KG1 (cell line): ENCODE results near the gene PDE8A.
"Not testable (repeated sequence)": the region's sequence is repeated elsewhere in the genome, so short reads cannot be mapped to it uniquely, and the experiment has no call there.

Experiments
- DNase-seq: peaks from one replicate; lab custom pipeline; 2025; lab: John Stamatoyannopoulos, UW

The PDE8A gene

DNA sequence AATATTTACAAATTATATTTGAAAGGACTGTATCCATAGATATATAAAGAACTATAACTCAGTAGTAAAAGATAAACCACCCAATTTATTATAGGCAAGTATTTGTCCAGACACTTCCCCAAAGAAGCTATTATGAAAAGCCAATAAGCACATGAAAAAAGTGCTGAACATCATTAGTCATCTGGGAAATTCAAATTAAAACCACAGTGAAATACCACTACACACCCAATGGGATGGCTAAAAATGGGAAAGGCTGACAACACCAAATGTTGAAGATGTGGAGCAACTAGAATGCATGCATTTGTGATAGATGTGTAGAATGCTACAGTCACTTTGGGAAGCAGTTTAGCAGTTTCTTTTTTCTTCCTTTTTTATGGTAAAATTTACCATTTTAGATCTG lies 147.0 kb downstream of the PDE8A start:
- DNase-seq = no peak

DNA sequence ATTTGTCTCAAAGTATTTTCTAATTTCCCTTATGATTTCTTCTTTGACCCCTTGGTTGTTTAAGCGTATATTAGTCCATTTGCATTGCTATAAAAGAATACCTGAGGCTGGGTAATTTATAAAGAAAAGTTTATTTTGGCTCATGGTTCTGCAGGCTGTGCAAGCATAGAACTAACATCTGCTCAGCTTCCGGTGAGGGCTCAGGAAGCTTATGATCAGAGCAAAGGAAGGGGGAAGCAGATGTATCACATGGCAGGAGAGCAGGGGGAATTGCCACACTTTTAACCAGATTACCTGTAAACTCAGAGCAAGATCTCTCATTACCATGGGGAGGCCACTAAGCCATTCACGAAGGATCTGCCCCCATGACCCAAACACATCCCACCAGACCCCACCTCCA lies 148.2 kb downstream of the PDE8A start:
- no peak for DNase-seq

DNA sequence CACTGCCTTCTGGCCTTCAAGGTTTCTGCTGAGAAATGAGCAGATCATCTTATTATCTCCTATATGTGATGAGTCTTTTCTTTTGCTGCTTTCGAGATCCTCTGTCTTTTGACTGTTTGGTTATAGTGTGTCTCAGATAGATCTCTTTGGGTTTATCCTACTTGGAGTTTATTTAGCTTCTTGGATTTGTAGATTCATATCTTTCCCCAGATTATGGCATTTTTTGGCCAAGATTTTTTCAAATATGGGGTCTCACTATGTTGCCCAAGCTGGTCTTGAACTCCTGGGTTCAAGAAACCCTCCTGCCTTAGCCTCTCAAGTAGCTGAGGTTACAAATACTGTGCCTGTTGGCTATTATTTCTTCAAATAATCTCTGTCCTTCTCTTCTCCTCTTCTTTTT lies 150.3 kb downstream of the PDE8A start:
- no peak for DNase-seq

DNA sequence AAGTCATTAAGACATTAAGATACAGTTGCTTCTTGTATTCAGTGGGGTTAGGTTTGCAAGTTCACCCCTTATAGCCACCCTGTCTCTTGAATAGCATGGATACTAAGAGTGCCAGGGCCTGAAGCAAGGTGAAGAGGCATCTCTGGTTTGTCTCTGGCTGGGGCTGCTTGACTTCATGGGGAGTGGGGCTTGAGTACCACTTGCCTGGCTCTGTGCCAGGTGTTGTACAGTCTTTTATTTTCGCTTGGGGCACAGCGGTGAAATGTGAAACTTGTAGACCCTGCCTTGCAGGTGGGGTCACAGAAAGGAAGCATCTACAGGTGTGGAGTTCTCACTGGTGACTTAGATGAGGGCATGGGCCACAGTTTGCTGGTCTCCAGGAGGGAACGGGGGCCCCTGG lies 152.1 kb downstream of the PDE8A start:
- no peak for DNase-seq

DNA sequence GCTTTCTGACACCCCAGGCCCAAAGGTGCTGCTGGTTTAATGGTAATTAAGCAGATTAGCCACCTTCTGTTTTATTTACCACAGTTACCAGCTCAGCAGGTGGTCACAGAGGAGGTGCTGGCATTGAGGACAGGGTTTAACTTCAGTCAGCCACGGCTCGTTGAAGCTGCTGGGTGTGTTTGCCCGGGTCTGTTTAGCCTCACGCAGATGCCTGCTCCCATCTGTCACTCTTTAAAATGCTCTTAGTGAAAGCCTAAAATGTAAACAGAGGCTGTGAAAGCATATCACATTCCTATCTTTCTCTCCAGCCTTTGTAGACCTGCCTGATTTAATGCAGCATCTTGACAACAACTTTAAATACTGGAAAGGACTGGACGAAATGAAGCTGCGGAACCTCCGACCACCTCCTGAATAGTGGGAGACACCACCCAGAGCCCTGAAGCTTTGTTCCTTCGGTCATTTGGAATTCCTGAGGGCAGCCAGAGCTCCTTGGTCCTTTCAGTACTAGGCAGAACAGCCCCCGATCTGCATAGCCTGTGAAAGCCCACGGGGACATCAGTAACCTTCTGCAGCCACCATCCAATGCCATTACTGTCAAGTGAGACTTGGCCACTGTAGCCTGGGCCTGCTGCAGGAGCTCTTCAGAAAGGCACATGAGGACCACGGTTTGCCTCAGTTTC lies 156.0 kb downstream of the PDE8A start:
- DNase-seq = no peak

DNA sequence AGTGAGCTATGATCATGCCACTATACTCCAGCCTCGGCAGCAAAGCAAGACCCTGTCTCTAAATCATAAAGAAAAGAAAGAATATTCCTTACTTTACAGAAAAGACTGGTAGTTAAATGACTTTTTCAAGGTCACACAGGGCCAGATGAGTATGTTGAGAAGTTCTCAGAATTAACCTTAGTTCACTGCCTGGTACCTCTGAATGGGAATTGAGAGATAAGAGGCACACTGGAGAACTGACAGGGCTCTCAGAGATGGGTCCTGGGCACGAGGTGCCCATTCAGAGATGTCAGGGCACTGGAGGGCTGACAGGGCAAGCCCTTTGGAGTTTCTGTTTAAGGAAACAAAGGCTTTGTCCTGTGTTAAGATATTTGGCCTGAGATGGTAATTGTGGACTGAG lies 157.7 kb downstream of the PDE8A start:
- no peak for DNase-seq

DNA sequence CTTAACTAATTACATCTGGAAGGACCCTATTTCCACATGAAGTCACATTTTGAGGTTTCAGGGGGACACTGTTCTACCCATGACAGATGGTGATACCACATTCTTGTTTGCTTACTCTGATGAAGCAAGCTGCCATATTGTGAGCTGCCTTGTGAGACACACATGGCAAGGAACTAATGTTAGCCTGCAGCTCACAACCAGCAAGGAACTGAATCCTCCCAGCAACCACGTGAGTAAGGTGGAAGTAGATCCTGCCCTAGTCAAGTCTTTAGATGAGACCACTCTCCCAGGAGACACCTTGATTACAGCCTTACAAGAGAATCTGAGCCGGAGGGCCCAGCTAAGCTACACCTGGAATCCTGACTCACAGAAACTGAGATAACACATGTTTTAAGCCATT lies 160.1 kb downstream of the PDE8A start:
- no peak for DNase-seq

DNA sequence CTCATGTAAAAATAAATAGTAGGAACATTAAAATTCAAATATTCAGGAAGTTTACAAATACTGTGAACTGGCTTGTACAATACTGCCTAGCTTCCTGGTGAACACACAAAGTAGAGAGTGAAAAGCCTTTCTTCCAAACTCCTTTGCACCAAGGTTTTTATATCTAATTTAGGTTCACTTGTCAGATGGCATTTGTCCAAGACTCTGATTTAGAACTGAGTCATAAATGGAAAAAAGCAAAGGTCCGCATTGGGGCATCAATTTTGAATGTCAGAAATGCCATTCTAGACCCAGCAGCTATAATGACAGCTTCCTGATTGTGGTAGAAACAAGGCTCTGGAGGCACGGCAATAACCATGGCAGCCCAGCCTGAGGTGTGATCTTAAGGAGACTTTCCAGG lies 160.7 kb downstream of the PDE8A start:
- DNase-seq = no peak

DNA sequence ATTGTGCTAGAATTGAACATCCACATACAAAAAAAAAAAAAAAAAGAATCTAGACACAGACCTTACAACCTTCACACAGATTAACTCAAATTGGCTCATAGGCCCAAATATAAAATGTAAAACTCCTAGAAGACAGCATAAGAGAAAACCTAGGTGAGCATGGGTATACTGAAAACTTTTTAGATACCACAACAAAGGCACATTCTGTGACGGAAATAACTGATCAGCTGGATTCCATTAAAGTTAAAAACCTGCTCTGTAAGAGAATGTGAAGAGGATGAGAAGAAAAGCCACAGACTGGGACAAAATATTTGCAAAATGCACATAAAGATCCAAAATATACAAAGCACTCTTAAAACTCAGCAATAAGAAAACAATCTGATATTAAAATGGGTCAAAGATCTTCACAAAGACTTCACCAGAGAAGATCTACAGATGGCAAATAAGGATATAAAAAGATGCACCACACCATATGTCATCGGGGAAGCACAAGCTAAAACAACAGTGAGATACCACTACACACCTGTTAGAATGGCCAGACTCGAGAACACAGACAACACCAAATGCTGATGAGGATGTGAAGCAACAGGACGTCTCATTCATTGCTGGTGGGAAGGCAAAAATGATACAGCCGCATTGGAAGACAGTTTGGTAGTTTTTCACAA lies 167.9 kb downstream of the PDE8A start:
- DNase-seq = no peak

DNA sequence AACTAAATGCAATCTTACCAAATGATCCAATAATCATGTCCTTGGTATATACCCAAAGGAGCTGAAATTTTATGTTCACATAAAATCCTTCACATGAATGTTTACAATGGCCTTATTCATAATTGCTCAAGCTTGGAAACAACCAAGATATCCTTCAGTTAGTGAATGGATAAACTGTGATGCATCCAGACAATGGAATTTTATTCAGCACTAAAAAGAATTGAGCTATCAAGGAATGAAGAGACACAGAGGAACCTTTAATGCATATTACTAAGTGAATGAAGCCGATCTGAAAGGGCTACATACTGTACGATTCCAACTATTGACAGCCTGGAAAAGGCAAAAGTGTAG lies 168.4 kb downstream of the PDE8A start:
- no peak for DNase-seq

DNA sequence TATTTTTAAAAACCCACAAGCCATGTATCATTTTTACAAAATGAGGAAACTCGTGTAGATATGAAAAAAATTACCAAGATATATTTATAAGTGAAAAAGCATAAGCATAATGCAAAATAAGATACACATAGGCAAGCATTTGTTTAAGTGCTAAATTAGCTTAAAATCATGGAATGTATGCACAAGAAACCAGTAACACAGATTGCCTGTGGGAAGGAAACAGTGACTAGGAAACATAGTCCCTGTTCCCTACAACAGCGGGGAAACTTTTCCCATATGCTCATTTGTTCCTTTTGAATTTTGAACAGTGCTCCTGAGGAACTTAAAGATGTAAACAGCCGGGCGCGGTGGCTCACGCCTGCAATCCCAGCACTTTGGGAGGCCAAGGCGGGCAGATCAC lies 169.5 kb downstream of the PDE8A start:
- DNase-seq = no peak

DNA sequence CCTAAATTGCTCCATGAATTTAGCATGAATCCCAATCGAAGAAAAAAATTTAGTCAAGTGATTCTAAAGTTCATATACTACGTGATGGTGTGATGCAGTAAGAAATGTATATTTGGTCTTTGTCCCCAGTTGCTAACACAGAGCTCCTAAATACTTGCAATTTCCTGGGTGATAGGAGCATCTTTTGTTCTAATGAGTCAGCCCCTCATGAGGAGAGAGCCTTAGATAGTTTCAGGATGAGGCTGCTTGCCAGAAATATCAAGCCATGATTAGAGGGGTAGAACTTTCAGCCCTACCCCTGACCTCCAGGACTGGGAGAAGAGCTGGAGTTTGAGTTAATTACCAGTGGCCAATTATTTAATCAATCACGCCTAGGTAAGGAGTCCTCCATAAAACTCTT lies 170.2 kb downstream of the PDE8A start:
- no peak for DNase-seq

DNA sequence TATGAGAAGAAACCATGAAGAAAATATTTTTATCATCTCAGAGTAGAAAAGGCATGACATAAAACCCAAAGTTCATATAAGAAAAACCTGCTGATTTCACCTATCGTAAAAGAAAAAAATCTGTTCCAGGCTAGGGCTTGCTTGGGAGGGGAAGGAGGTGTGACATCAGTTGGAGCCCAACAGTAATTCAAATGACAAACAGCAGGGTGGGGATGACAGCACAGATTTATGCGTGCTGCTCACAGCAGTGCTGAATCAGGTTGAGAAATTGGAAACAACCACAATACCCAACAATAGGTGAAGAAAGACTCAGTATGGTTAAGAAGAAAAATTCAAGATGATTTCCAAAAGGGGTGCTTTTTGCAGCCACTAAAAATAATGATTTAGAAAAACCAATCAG lies 172.4 kb downstream of the PDE8A start:
- no peak for DNase-seq

DNA sequence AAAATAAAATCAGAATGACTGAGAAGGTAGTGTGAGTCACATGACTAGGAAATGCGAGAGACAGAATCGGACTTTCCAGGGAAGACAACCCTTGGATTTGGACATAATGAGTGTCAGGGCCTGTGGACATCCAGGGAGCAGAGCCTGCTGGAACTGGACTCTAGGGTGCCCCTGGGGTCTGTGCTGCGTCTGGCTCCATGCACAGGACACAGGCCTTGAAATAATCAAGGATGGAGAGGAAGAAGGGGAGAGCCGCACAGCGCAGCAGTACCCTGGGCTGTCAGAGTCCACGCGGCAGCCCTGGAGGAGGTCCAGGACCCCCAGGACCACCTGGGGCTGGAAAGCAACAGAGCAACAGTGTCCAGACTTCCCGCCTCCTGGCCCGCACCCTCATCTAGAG lies 173.7 kb downstream of the PDE8A start:
- no peak for DNase-seq

DNA sequence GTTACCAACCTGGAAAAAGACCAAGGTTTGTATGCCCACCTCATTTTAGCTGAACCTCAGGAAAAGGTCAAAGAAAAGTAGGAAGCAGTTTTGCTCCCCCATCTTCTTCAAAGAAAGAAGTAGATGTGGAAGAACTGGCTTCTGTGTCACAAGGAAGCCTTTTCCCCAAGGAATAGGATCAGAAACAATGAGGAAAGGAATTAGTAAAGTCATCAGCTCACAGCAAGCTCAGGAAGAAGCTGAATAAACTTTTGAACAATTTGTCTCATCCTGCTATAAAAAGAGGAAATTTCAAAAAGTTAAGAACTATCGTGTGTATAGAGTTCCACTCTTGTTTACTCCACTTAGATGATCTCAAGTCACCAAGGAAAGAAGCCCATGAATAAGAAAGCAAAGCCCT lies 174.2 kb downstream of the PDE8A start:
- no peak for DNase-seq

DNA sequence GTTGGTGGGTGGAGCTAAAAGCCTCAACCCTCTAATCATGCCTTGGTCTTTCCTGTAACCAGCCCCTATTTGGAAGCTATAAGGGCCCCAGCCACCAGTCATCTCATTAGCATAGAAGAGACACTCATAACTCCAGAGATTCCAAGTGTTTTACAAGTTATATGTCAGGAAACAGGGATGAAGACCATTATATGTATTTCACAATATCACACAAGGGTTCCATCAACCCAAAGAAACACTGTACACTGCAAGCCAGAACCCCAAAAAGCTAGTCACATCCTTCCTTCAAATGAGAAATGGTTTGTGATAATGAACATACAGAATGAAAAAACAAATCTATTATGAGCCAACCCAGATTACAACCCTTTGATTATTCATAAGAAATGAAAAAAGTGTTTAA lies 175.7 kb downstream of the PDE8A start:
- DNase-seq = no peak

DNA sequence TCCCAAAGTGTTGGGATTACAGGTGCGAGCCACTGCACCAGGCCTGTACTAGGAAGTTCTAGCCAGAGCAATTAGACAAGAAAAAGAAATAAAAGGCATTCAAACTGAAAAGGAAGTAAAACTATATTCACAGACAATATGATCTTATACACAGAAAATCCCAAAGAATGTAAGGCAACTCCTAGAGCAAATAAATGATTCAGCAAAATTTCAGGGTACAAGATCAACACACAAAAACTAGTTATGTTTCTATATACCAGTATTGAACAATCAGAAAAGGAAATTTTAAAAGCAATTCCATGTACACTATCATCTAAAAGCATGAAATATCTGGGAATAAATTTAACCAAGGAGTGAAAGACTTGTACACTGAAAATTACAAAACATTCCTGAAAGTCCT lies 180.6 kb downstream of the PDE8A start:
- no peak for DNase-seq

DNA sequence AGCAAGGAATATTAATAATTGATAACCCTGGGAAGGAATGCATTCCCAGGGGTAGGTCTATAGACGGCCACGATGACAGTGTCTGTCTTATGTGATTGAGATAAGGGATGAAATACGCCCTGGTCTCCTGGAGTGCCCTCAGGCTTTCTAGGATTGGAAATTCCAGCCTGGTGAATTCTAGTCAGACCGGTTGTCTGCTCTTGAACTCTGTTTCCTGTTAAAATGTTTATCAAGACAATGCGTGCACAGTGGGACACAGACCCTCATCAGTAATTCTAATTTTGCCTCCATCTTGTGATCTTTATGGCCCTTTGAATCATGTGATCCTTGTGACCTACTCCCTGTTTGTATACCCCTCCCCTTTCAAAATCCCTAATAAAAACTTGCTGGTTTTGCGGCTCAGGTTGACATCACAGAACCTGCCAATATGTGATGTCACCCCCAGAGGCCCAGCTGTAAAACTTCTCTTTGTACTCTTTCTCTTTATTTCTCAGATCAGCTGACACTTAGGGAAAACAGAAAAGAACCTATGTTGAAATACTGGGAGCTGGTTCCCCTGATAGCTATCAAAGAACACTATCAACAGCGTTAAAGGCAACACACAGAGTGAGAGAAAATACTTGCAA lies 183.3 kb downstream of the PDE8A start:
- no peak for DNase-seq

DNA sequence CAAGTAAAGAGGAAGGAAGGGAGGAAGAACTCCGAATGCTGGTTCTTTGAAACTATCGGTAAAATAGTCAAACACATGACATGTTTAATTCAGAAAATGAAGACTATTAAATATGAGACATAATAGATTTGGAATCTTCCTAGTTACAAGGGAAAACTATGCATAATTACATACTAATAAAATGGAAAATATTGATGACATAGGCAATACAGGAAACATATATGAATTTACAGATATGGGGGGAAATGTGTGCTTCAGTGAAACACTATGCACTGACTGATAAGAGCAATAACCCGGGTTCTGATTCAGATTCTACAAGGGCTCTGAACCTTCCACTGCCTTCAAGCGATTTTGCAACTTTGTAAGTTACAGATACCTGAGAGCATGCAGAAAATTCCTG lies 185.9 kb downstream of the PDE8A start:
- DNase-seq = no peak

DNA sequence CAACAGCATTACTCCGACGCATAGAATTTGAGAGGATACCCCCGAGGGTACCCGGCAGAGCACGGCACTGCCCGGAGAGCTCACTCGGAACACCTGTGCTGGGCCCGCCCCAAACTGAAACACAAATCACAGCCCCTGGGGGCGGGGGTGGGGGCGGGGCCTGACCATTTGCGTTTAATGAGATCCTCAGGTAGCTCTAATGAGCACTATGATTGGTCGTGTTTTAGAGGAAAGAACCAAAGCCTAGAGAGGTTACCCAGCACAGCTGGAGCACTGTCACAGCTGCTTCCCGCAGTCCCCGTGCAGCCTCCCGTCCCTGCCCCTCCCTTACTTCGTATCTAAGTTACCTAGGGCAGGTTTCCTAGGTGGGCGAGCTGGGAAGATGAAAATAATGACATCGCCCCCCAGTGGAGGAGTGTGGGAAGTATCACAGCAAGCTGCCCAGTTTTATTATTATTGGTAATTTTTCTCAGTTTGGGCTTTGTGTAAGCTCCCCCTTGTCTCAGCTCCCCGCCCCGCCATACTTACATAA lies 187.1 kb downstream of the PDE8A start:
- peak; percentile 4 for DNase-seq

DNA sequence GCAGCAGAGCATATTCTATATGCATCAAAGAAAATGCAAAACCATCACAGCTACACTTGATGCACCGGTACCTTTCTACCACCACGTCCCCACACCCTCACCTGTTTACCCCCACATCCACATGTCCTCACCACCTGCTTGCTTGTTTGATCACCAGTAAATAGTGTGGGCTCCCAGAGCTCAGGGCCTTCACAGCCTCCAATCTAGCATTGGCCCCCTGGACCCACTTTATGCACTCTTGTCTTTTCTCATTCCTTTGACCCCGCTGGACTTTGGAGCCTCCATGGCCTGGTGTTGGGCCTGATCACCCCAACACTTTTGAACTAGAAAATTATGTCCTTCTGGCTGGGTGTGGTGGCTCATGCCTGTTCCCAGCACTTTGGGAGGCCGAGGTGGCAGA lies 190.1 kb downstream of the PDE8A start:
- DNase-seq = no peak

DNA sequence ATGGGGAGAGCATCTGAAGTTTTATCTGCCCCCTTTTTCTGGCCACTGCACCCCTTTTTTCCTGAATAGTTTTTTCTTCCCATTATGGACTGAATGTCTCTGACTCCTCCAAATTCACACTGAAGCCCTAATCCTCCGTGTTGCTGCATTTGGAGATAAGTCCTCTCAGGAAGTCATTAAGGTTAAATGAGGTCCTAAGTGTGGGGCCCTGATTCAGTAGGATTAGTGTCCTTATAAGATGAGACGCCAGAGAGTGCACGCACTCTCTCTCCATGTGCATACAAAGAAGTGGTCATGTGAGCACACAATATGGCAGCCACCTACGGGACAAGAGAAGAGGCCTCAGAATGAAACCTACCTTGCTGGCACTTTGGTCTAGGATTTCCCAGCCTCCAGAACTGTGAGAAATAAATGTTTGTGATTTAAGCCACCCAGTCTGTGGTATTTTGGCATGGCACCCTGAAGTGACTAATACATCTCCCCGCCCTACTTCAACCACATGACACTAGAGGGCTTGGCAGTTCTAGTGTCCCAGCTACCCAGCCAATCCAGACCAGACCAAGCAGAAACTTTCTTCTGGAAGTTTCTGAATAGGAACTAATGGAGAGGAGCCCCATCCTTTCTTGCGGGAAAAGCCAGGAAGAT lies 191.3 kb downstream of the PDE8A start:
- DNase-seq = no peak

DNA sequence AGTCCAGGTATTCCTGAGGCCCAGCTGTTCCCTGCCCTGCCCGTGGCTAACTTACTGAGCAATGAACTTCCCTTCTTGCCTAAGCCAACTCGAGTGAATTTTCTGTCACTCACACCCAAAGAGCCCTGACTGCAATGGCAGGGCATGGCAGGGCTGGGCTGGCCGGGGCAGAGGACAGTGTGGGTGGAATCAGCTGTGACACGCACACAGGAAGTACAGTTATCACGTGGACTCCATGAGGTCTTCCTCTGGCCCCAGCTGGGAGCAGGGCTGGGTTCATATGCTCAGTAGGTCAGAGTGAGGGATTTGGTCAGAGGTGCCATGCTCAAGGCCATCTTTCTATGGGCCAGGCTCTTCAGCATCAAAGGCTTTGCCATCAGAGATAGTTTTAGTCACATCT lies 192.0 kb downstream of the PDE8A start:
- not testable (repeated sequence) for DNase-seq
